H1 (cell line): ENCODE measurements around the gene MICU1. TPM values are rescaled to one million over a fixed set of nuclear protein-coding genes. Genes with fewer than 3 reads are reported as not detected.

Source experiments
- CTCF ChIA-PET: fragments of 300-600 bp; sonication (Branson Sonifier 250); formaldehyde crosslinking; loops from one replicate; lab custom pipeline; 2021; ENCODE audit not compliant: partially characterized antibody; lab: Charles Lee
- POLR2A ChIA-PET: fragments of 300-600 bp; sonication (Branson Sonifier 250); formaldehyde crosslinking; loops from one replicate; lab custom pipeline; 2021; ENCODE audit warnings: inconsistent platforms; ENCODE audit not compliant: partially characterized antibody; lab: Charles Lee
- DNase-seq, 2 experiments: peaks; one replicate each; pipeline versions ENCODE4 v3.0.0 to v3.0.0-alpha.2; 2010 to 2022; ENCODE audit warnings: low spot score in 2 of 2, low read depth in 1 of 2, mixed read lengths in 1 of 2
- FAIRE-seq: peaks from 2 replicates; lab custom pipeline; 2011; peaks lifted over from hg19 to GRCh38; lab: Jason Lieb, UNC
- H2AFZ ChIP-seq: 2 replicates; pipeline ENCODE4 v1.8.1; 2012; ENCODE audit warnings: low read length, inconsistent platforms
- H2AK5ac ChIP-seq: 2 replicates; pipeline ENCODE4 v1.6.1; 2013; ENCODE audit warnings: low read depth, low read length
- H2BK120ac ChIP-seq: replicated peaks from 2 replicates; pipeline ENCODE3; 2013; ENCODE audit warnings: low read depth, low read length, inconsistent platforms
- H2BK12ac ChIP-seq: 2 replicates; pipeline ENCODE4 v1.6.1; 2013; ENCODE audit warnings: low read depth, low read length
- H2BK15ac ChIP-seq: 2 replicates; pipeline ENCODE4 v1.6.1; 2013; ENCODE audit warnings: low read length
- H2BK20ac ChIP-seq: 2 replicates; pipeline ENCODE4 v1.6.1; 2013; ENCODE audit warnings: low read length
- H2BK5ac ChIP-seq: 2 replicates; pipeline ENCODE4 v1.6.1; 2013; ENCODE audit warnings: low read depth, low read length
- H3K14ac ChIP-seq: 2 replicates; pipeline ENCODE4 v1.6.1; 2013; ENCODE audit warnings: inconsistent platforms; ENCODE audit not compliant: insufficient read length
- H3K18ac ChIP-seq: 2 replicates; pipeline ENCODE4 v1.6.1; 2013; ENCODE audit warnings: low read length; ENCODE audit errors: extremely low read depth
- H3K23ac ChIP-seq: 2 replicates; pipeline ENCODE4 v1.6.1; 2013; ENCODE audit warnings: inconsistent platforms; ENCODE audit not compliant: insufficient read length
- H3K23me2 ChIP-seq: 2 replicates; pipeline ENCODE4 v1.6.1; 2013; ENCODE audit warnings: low read depth, low read length
- H3K27ac ChIP-seq: 2 replicates; pipeline ENCODE4 v1.6.1; 2011; ENCODE audit warnings: low read depth, low read length, inconsistent platforms
- H3K27me3 ChIP-seq, 4 experiments: replicated peaks in 1 of 4; 1 replicate in 1 of 4; 2 replicates in 3 of 4; pipeline versions ENCODE4 v1.6.1 to v1.8.1; 2011 to 2013; ENCODE audit warnings: low read length in 3 of 4, mild to moderate bottlenecking in 3 of 4, inconsistent platforms in 2 of 4, mixed read lengths in 2 of 4, moderate library complexity in 1 of 4; ENCODE audit not compliant: control insufficient read depth in 3 of 4, insufficient read depth in 3 of 4; ENCODE audit errors: extremely low read depth in 1 of 4
- H3K36me3 ChIP-seq, 4 experiments: 2 replicates each; pipeline versions ENCODE4 v1.6.1 to v1.8.1; 2011 to 2013; ENCODE audit warnings: mild to moderate bottlenecking in 4 of 4, low read length in 3 of 4, moderate library complexity in 2 of 4, control low read depth in 1 of 4, inconsistent platforms in 1 of 4; ENCODE audit not compliant: insufficient read depth in 4 of 4, control insufficient read depth in 2 of 4
- H3K4ac ChIP-seq: replicated peaks from 2 replicates; pipeline ENCODE3; 2013; ENCODE audit warnings: low read length, low read depth, mixed read lengths, inconsistent platforms; ENCODE audit not compliant: insufficient read length
- H3K4me1 ChIP-seq, 4 experiments: replicated peaks in 1 of 4; 1 replicate in 1 of 4; 2 replicates in 3 of 4; pipeline versions ENCODE4 v1.6.1 to v1.8.1; 2011 to 2013; ENCODE audit warnings: low read length in 3 of 4, inconsistent platforms in 2 of 4, mixed read lengths in 1 of 4; ENCODE audit not compliant: insufficient read depth in 4 of 4, control insufficient read depth in 3 of 4
- H3K4me2 ChIP-seq, 2 experiments: 2 replicates each; pipeline versions ENCODE4 v1.6.1 to v1.8.1; 2011 to 2013; ENCODE audit warnings: low read depth in 2 of 2, low read length in 2 of 2, control low read depth in 1 of 2, inconsistent platforms in 1 of 2, mild to moderate bottlenecking in 1 of 2; ENCODE audit not compliant: insufficient read depth in 1 of 2
- H3K4me3 ChIP-seq, 4 experiments: fragments of 200-600, 300-600 bp in 1 of 4; sonication (generic), shearing (Covaris generic), sonication (Bioruptor Twin) in 1 of 4; 2 replicates each; pipeline versions ENCODE4 v1.5.1 to v1.8.1; 2011 to 2016; ENCODE audit warnings: low read length in 4 of 4, low read depth in 3 of 4, control low read depth in 2 of 4, inconsistent platforms in 2 of 4, mild to moderate bottlenecking in 2 of 4, mixed read lengths in 1 of 4, moderate library complexity in 1 of 4; ENCODE audit not compliant: insufficient read depth in 2 of 4; ENCODE audit errors: extremely low read depth in 1 of 4
- H3K56ac ChIP-seq: replicated peaks from 2 replicates; pipeline ENCODE3; 2013; ENCODE audit warnings: low read depth, mild to moderate bottlenecking, mixed read lengths, low read length, inconsistent platforms; ENCODE audit not compliant: insufficient read length
- H3K79me1 ChIP-seq: 2 replicates; pipeline ENCODE4 v1.6.1; 2013; ENCODE audit warnings: low read depth, low read length, control low read depth
- H3K79me2 ChIP-seq, 2 experiments: 2 replicates each; pipeline versions ENCODE4 v1.6.1 to v1.8.1; 2012 to 2013; ENCODE audit warnings: low read length in 2 of 2, mild to moderate bottlenecking in 2 of 2, inconsistent platforms in 1 of 2; ENCODE audit not compliant: insufficient read depth in 2 of 2, control insufficient read depth in 1 of 2
- H3K9ac ChIP-seq, 4 experiments: replicated peaks in 1 of 4; 1 replicate in 1 of 4; 2 replicates in 3 of 4; pipeline versions ENCODE4 v1.6.1 to v1.8.1; 2011 to 2013; ENCODE audit warnings: low read depth in 3 of 4, low read length in 3 of 4, control low read depth in 2 of 4, mild to moderate bottlenecking in 2 of 4, moderate library complexity in 2 of 4, inconsistent platforms in 1 of 4; ENCODE audit errors: extremely low read depth in 1 of 4
- H3K9me3 ChIP-seq, 2 experiments: 2 replicates each; pipeline versions ENCODE4 v1.6.1 to v1.8.1; 2012 to 2013; ENCODE audit warnings: mild to moderate bottlenecking in 2 of 2, moderate library complexity in 2 of 2, control low read depth in 1 of 2, inconsistent platforms in 1 of 2, low read depth in 1 of 2, low read length in 1 of 2, mixed read lengths in 1 of 2; ENCODE audit not compliant: insufficient read depth in 2 of 2
- H4K20me1 ChIP-seq, 2 experiments: replicated peaks in 1 of 2; 2 replicates each; pipeline versions ENCODE3 to v1.8.1; 2011 to 2013; ENCODE audit warnings: inconsistent platforms in 2 of 2, low read length in 2 of 2, mild to moderate bottlenecking in 1 of 2; ENCODE audit not compliant: insufficient read depth in 2 of 2, control insufficient read depth in 1 of 2
- H4K5ac ChIP-seq: 2 replicates; pipeline ENCODE4 v1.6.1; 2013; ENCODE audit warnings: low read length, low read depth, mixed read lengths, inconsistent platforms; ENCODE audit not compliant: insufficient read length
- H4K8ac ChIP-seq: 2 replicates; pipeline ENCODE4 v1.8.0; 2013; ENCODE audit warnings: mild to moderate bottlenecking, moderate library complexity, low read length, inconsistent platforms; ENCODE audit not compliant: insufficient read depth; ENCODE audit errors: extremely low read depth
- H4K91ac ChIP-seq: replicated peaks from 2 replicates; pipeline ENCODE3; 2013; ENCODE audit warnings: low read length, mixed read lengths, inconsistent platforms; ENCODE audit not compliant: insufficient read length
- ATF2 ChIP-seq: IDR thresholded peaks from 2 replicates; pipeline ENCODE4 v1.6.1; 2012; ENCODE audit warnings: low read length, inconsistent platforms
- BRCA1 ChIP-seq: IDR thresholded peaks from 2 replicates; pipeline ENCODE4 v1.6.1; 2012; ENCODE audit warnings: low read depth, low read length, improper control_type of control experiment
- CTCF ChIP-seq, 3 experiments: IDR thresholded peaks; 1 replicate in 2 of 3; 2 replicates in 1 of 3; pipeline versions ENCODE4 v1.5.1 to v1.6.1; 2011; ENCODE audit warnings: low read length in 3 of 3, mild to moderate bottlenecking in 3 of 3, inconsistent platforms in 2 of 3, low read depth in 1 of 3, moderate library complexity in 1 of 3; ENCODE audit not compliant: insufficient read depth in 1 of 3; ENCODE audit errors: control extremely low read depth in 1 of 3
- EP300 ChIP-seq, 2 experiments: IDR thresholded peaks; 1 replicate in 1 of 2; 2 replicates in 1 of 2; pipeline ENCODE4 v1.6.1; 2011 to 2012; ENCODE audit warnings: low read depth in 2 of 2, low read length in 2 of 2, mild to moderate bottlenecking in 2 of 2, borderline replicate concordance in 1 of 2, inconsistent platforms in 1 of 2, moderate library complexity in 1 of 2
- HDAC2 ChIP-seq, 2 experiments: fragments of 300-600 bp in 1 of 2; sonication (generic) in 1 of 2; IDR thresholded peaks; 2 replicates each; pipeline ENCODE4 v1.6.1; 2011 to 2012; ENCODE audit warnings: low read depth in 2 of 2, low read length in 2 of 2, mild to moderate bottlenecking in 2 of 2, moderate library complexity in 2 of 2, borderline replicate concordance in 1 of 2, inconsistent platforms in 1 of 2
- MAFK ChIP-seq: IDR thresholded peaks from 2 replicates; pipeline ENCODE4 v1.6.1; 2012; ENCODE audit warnings: low read depth, mild to moderate bottlenecking, improper control_type of control experiment, low read length
- POU5F1 ChIP-seq: IDR thresholded peaks from 2 replicates; pipeline ENCODE4 v1.6.1; 2011; ENCODE audit warnings: low read depth, mild to moderate bottlenecking, low read length, moderate library complexity
- TEAD4 ChIP-seq: IDR thresholded peaks from 2 replicates; pipeline ENCODE4 v1.6.1; 2012; ENCODE audit warnings: low read depth, low read length, inconsistent platforms, mixed read lengths
- YY1 ChIP-seq: IDR thresholded peaks from 2 replicates; pipeline ENCODE4 v1.6.1; 2011; ENCODE audit warnings: low read depth, mild to moderate bottlenecking, low read length
- WGBS, 2 experiments: shearing (Covaris generic) in 1 of 2; methylation state at CpG; one replicate each; pipeline versions ENCODE4 v1.1.6 to v1.1.7; 2013 to 2015; ENCODE audit warnings: low lambda C conversion rate in 2 of 2, mixed read lengths in 2 of 2, inconsistent platforms in 1 of 2, low coverage in 1 of 2, missing lambda C conversion rate in 1 of 2; ENCODE audit not compliant: insufficient replicate concordance in 2 of 2, insufficient coverage in 1 of 2, insufficient read length in 1 of 2; ENCODE audit errors: extremely low coverage in 1 of 2, missing lambda C conversion rate in 1 of 2; 5-methylcytosine and 5-hydroxymethylcytosine counted together
- polyA plus RNA-seq, 7 experiments: library from polyadenylated mRNA; depleted of rRNA in 3 of 7; stranded (reverse) in 5 of 7; unstranded in 2 of 7; fragments of >200 nt in 5 of 7; fragments of 200-250 nt in 2 of 7; gene quantifications; 1 replicate in 5 of 7; 2 replicates in 1 of 7; 4 replicates in 1 of 7; pipeline versions ENCODE4 v1.2.1 to v1.2.3, GENCODE V29; 2011 to 2013; ENCODE audit warnings: missing spikeins in 2 of 7, mixed read lengths in 2 of 7
- total RNA-seq: library from RNA; stranded (reverse); fragmentation: NEBNext Ultra II Directional; extraction: Animal tissue kit (Norgen Biotek cat#: 25700); gene quantifications from 2 replicates; pipeline ENCODE4 v1.2.1, GENCODE V29; 2021

MICU1 gene
- total and polyA plus RNA-seq, 2 of the 8 experiments (the other 6 are each of a cell fraction or from before 2014, with no cell fraction given), result 18.0 to 36.7 TPM

GRCh38 chr10:72417971-72418370 is 207.9 kb downstream of the MICU1 start:
- no peak overlapping the region for H3K4me3 ChIP-seq
- H3K4me1 ChIP-seq, result peaks cover 0 to 9% (median 1%) of the 10 kb centered on the region in 4 experiments; a peak in 2 of 7 replicates
- H3K9me3 ChIP-seq, result peaks cover 13 to 17% of the 10 kb centered on the region in 2 experiments; a peak in 3 of 4 replicates
- WGBS, 2 experiments, result 100% methylated on average over 1 of the region's 1 CpG; no CpG with 5 or more reads in 1 of the 2 experiments
- H3K4ac ChIP-seq, result no peak overlapping the region
- H2BK15ac ChIP-seq, result no peak overlapping the region
- no peak overlapping the region for H4K91ac ChIP-seq
- no peak overlapping the region for H3K4me2 ChIP-seq
- H3K14ac ChIP-seq, result no peak overlapping the region
- H2BK5ac ChIP-seq, result no peak overlapping the region
- POLR2A ChIA-PET, result interaction anchor here (1.1 kb wide), 1 partner anchor 9 kb away, joined by 3 read pairs; no protein-coding TSS in a partner anchor
- H2AFZ ChIP-seq, result no peak overlapping the region
- H4K8ac ChIP-seq, result no peak overlapping the region
- no peak for FAIRE-seq
- H2AK5ac ChIP-seq, result no peak overlapping the region
- peaks cover 0 to 12% (median 6%) of the 10 kb centered on the region in 4 experiments; a peak in 4 of 8 replicates for H3K36me3 ChIP-seq
- CTCF ChIA-PET, result interaction anchor here (1.4 kb wide), 1 partner anchor 9 kb away, joined by 4 read pairs; no protein-coding TSS in a partner anchor
- no peak overlapping the region for H2BK12ac ChIP-seq
- H3K23ac ChIP-seq, result no peak overlapping the region
- no peak overlapping the region for H3K18ac ChIP-seq
- no peak overlapping the region for H4K5ac ChIP-seq
- H2BK20ac ChIP-seq, result no peak overlapping the region
- H3K23me2 ChIP-seq, result no peaks in the 10 kb centered on the region; the same call in 1 of the 2 replicates
- no peak overlapping the region for H3K56ac ChIP-seq
- H2BK120ac ChIP-seq, result no peak overlapping the region
- no peaks in the 10 kb centered on the region for H3K79me1 ChIP-seq
- no peak for DNase-seq
- H3K27ac ChIP-seq, result no peak overlapping the region
- no peak overlapping the region for H3K9ac ChIP-seq
- no peaks in the 10 kb centered on the region for H3K79me2 ChIP-seq
- H3K27me3 ChIP-seq, result no peaks in the 10 kb centered on the region
- no peaks in the 10 kb centered on the region for H4K20me1 ChIP-seq
- TF ChIP-seq POU5F1 (no peak), BRCA1 (no peak), CTCF (IDR thresholded peaks at IDR 0.05; ENCODE audit: control extremely low read depth in 1 of 3, insufficient read depth in 1 of 3, low read depth in 1 of 3, low read length in 3 of 3) (no peak), EP300 (IDR thresholded peaks at IDR 0.05; ENCODE audit: borderline replicate concordance in 1 of 2, low read depth in 2 of 2, low read length in 2 of 2) (no peak), YY1 (no peak), MAFK (no peak), ATF2 (no peak), HDAC2 (IDR thresholded peaks at IDR 0.05; ENCODE audit: borderline replicate concordance in 1 of 2, low read depth in 2 of 2, low read length in 2 of 2) (no peak), TEAD4 (no peak)
